B cell (primary cell): Measurements from ENCODE around the gene GNG7.

Source experiments
- CTCF ChIP-seq: fragments of 200-600 bp; IDR thresholded peaks from one replicate; pipeline ENCODE4 v1.8.0; 2022; ENCODE audit warnings: antibody characterized with exemption, mild to moderate bottlenecking
- EZH2 ChIP-seq: IDR thresholded peaks from 2 replicates; pipeline ENCODE4 v1.6.1; 2012; ENCODE audit warnings: borderline replicate concordance, low read depth, mild to moderate bottlenecking, moderate library complexity, low read length; ENCODE audit not compliant: insufficient read depth, poor library complexity, severe bottlenecking

GRCh38 chr19:2602391-2603181 is 99.9 kb downstream of the GNG7 start:
- no peak for TF ChIP-seq CTCF
- no peak for TF ChIP-seq EZH2
